Measurements from ENCODE around the gene COL28A1. TPM values are rescaled to one million over a fixed set of nuclear protein-coding genes. Genes with fewer than 3 reads are reported as not detected.
"Not testable (repeated sequence)": the region's sequence is repeated elsewhere in the genome, so short reads cannot be mapped to it uniquely, and the experiment has no call there.

The COL28A1 gene
- total RNA-seq, 1 experiment from 2014 or later: under 0.01 TPM

DNA sequence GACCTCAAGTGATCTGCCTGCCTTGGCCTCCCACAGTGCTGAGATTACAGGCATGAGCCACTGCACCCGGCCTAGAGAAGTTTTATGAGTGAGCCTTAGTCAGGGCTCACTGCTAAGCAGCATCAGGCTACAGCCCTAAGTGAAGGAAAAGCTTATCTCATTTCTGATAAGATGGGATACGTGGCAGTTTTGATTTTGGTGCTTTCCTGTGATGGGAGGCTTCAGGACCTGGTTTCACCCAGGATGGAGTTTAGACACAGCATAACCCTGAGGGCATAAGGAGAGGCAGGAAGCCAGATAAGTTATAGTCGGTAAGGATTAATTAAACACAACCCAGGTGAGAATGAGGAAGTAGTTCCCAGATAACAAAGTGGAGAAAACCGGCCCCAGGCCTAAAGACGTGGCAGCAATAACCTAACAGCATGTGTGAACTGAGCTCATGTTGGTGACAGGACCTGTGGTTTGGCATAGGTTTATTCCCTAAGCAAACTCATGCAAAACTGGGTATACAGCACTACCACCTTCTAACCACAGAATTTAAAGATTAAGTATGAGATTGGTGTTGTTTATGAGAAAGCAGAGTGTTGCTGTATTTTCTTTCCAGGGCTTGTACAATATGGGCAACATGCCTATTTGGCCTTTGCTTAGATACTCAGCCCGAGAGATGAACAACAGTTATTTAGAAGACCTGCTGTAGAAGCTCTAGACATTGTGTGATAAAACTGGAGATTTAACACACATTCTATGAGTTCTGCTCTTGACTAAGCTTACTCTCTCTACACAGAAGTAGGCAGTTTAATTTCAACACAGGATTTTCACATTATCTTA is 119.4 kb downstream of the COL28A1 start:
- DNase-seq (ENCODE audit: low read depth): peak; percentile 48

GRCh38 chr7:7414791-7415603 is 120.7 kb downstream of the COL28A1 start:
- DNase-seq (ENCODE audit: low read depth): no peak

DNA sequence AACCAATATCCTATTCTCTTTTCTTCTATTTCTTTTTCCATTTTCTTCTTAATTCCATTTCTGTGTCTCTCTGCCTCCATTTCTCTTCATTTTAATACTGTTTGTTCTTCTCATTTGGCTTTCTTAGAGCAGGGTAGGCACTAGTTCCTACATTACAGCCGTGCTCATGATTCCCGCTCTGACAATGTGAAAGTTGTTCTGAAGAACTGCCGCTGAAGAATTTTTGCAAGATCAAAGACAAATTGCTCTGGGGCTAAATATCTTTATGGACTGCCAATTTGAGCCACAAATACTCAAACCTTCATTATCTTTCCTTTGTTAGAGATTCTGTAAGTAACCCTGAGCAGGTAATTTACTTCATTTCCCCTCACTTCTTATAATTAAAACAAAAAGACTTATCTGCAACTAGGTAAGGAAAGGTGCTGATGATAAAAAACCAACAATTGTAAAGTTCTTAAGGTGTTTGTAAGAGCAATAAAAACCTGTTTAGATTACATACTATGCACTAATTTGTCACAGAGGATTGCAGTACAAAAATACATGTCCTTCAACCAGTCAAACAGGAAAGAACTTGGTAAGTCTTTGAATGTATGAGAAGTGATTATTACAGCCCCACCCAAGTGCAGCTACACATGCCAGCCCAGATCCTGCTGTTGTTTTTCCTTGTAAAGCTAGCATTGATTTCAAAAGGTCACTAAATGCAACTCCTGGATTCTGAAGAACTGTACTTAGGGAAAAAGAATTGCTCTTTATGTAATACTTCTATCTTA is 127.5 kb downstream of the COL28A1 start:
- DNase-seq (ENCODE audit: low read depth): no peak

- DNase-seq (ENCODE audit: low read depth): no peak
Measured at GRCh38 chr7:7405461-7405860, 130.2 kb downstream of the COL28A1 start.

DNA sequence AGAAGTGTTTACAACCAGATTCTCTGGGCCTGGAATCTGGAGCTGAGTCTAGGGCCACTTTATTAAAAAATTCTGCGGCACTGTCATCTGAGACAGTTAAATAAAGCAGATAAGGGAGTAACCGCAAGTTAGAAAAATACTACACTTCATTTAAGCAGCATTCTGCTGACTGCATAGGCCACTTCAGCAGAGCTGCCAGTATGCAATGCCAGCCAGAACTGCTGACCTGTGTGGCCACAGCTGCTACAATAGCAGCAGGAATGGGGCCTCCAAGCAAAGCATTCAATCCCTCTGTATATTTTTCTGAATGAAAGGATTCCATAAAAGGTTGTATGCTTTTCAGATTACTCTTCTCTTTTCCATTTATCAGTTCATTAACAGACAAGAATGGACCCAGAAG is 136.0 kb downstream of the COL28A1 start:
- DNase-seq (ENCODE audit: low read depth): no peak

DNA sequence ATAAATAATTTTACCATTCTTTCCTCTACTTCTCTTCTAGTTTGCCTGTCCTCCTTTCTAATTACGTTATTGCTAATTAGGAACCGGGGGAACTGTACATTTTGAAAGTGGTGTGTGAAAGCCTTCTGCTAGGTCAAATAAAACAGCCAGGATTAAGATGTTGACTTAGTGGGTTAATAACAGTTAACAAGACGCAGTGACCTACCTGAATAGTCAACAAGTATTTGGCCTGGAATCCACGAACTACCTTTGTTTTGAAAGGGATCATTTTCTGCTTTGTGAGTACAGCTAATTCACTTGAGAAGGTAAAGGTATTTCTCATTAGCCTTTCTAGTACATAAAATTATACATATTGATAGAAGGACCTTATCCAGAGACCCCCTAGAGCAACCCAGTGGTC is 139.9 kb downstream of the COL28A1 start:
- DNase-seq (ENCODE audit: low read depth): no peak

DNA sequence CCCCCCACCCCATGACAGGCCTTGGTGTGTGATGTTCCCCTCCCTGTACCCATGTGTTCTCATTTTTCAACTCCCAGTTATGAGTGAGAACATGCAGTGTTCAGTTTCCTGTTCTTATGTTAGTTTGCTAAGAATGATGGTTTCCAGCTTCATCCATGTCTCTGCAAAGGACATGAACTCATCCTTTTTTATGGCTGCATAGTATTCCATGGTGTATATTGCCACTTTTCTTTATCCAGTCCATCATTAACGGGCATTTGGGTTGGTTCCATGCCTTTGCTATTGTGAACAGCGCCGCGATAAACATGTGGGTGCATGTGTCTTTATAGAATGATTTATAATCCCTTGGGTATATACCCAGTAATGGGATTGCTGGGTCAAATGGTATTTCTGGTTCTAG is 147.5 kb downstream of the COL28A1 start:
- not testable (repeated sequence) for DNase-seq (ENCODE audit: low read depth)

DNA sequence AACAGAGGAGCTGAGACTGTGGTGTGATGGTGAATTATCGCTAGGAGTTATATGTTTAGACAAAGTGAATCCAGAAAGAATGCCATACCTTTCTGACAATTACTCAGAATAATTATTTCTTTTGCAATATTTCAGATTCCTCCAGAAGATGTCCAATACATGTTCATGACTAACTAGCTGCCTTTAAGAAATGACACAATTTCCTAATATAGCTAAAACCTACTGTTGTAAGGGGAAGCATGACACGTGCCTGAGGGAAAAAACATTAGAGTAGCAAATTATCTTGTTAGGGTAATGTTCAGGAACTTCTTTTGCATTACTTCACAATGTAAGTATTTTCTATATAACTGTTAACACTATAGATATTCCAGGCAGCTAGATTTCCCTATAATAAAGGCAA is 150.3 kb downstream of the COL28A1 start:
- no peak for DNase-seq (ENCODE audit: low read depth)

DNA sequence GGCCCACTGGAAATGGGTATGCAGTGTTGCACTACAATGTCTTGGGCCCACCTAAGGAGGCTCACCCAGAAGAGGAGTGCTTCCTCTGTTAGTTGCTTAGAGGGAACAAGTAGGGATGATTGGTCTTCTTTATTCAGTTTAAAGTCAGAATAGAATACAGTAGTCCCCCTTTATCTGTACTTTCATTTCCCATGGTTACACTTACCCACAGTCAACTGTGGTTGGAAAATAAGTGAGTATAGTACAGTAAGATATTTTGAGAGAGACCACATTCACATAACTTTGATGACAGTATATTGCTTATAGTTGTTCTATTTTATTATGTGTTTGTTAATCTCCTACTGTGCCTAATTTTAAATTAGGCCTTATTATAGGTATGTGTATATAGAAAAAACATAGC is 151.4 kb downstream of the COL28A1 start:
- no peak for DNase-seq (ENCODE audit: low read depth)

DNA sequence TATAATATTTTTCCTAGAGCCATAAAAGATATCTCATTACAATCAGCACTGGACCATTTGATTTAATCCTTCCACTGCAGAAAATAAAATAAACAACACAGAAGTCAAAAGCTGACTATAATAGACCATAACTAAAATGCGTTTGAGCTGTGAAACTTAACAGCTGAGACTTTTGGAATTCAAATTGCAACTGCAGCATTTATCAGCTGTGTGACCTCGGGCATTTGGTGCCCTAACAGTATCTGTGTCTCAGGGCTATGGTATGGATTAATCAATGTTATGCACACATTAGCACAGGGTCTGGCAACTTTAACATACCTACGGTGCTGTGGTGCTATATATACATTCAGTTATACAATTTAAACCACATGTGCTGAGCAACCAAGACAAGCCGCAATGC is 160.1 kb downstream of the COL28A1 start:
- DNase-seq (ENCODE audit: low read depth): no peak

- DNase-seq (ENCODE audit: low read depth): no peak
Measured at GRCh38 chr7:7370076-7370475, 165.6 kb downstream of the COL28A1 start.

DNA sequence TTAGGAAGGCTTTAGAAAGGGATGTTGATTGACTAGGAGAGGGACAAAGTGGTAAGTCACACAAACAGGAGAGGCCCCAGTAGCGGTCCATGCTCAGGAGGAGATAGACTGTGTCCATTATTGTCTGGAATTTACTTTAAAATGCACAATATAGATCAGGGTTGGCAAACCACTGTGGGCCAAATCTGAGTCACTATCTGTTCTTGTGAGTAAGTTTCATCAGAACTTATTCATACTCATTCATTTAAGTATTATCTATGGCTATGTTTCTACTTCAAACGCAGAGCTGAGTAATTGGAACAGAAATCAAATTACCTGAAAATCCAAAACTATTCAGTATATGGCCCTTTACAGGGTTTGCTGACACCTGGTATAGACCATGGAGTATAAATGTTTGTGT is 166.5 kb downstream of the COL28A1 start:
- DNase-seq (ENCODE audit: low read depth): no peak

GRCh38 chr7:7354674-7355073 is 181.0 kb downstream of the COL28A1 start:
- DNase-seq (ENCODE audit: low read depth): no peak

DNA sequence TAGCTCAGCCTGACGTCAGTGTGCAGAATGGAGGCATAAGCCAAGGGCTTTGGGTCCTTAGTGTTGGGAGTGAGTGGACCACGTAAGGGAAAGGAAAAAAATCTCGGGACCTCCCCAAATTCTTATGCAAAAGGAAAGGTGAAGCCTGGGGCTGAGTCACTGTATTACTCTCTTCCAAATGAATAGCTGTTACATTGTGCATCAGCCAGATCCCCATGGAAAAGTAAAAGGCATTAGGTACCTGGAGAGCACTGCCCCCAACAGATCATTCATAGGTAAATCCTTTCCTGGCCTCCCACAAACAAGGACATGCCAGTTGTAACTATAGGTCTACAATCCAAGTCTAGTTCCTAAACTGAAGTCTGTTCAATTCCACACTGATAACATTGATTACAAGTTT is 182.8 kb downstream of the COL28A1 start:
- peak; percentile 3 for DNase-seq (ENCODE audit: low read depth)

DNA sequence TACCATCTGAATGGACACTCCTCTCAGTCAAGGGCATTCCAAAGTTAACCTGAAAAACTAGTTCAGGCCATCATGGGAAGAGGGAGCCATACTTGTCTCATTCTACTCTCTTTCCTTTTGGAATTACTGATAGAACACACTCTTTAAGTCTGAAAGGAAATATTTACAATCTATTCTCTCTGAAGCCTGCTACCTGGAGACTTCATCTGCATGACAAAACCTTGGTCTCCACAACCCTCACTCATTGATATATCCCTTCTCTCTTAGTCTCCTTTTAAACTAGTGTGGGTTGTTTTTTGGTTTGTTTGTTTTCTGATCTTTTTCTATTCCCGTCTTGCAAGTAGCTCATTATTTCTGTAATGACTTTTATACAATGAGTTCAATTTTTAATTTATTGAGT is 183.8 kb downstream of the COL28A1 start:
- DNase-seq (ENCODE audit: low read depth): no peak

DNA sequence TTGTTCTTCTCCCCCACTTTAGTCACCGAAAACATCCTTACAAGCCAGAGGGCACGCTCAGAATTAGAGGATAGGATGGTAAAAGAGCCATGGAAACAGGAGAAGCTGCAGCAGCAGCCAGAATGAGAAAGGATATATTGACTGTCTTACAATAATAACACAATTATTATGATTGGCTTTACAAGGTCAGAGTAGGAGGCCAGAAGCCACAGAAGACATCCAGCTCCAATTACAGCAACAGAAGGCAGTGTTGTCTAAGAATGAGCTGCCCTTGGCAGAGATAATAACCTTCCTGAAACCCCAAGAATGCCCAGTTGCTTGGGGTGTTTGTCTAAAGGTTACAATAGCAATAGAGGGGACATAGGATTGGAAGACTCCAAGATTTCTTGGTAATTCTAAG is 184.5 kb downstream of the COL28A1 start:
- no peak for DNase-seq (ENCODE audit: low read depth)

DNA sequence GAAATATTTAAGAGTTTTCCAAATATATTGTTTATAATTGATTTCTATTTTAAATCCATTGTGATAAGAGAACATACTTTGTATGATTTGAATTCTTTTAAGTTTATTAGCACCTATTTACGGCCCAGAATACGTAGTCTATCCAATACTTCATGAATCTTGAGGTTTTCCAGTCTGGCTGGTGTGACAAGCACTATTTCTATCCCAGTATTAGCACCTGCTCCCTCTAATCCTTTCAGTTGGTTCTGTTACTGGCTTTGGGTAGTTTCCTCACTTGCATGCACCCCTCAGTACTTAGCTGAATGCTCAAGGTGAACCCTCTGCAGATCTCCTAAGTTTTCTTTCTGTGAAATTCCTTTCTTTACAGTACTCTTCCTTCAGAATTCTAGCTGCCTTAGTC is 186.5 kb downstream of the COL28A1 start:
- DNase-seq (ENCODE audit: low read depth): no peak

DNA sequence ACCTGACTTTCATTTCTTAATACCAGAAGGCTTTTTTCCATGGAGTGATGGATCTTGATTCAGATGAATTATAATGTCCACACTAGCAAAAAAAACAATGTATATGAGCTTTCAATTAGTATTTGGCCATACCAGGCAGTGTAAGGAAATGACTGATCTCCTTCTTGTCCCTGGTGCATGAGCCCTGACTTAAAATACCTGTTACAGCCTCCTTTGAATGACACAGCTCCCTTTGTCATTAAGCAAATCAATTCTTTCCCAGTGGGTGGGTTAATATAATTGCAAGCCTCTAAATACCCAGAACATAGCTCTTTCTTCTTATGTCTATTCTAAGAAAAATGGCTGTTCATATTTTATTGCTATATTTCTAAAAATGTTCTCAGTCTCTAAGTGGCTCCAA is 188.6 kb downstream of the COL28A1 start:
- DNase-seq (ENCODE audit: low read depth): no peak

DNA sequence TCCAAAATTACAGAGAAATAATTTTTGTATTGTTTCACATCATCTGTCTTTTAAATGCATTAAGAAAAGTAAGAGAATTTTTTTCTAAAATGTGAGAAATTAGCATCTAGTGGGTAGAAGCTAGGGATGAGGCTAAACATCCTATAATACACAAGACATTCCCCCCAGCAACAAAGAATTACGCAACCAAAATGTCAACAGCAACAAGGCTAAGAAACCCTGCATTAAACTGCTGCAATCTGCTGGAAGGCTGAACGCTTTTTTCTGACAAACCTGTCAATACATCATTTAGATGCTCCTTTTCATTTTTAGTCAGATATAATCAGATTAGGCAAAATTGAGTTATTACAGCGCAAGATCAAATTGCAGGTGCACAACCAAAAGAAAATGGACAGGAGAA is 191.1 kb downstream of the COL28A1 start:
- DNase-seq (ENCODE audit: low read depth): no peak

GRCh38 chr7:7335909-7336308 is 199.8 kb downstream of the COL28A1 start:
- no peak for DNase-seq (ENCODE audit: low read depth)

GRCh38 chr7:7335215-7335614 is 200.5 kb downstream of the COL28A1 start:
- DNase-seq (ENCODE audit: low read depth): no peak

DNA sequence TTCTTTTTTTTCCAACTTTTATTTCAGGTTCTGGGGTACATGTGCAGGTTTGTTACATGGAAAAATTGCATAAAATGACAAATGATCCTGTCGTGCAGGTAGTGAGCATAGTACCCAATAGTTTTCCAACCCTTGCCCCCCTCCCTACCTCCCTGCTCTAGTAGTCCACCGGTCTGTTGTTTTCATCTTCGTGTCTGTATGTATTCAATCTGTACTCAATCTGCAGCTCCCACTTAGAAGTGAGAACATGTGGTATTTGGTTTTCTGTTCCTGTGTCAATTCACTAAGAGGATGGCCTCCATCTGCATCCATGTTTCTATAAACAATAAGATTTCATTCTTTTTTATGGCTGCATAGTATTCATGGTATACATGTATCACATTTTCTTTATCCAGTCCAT is 202.1 kb downstream of the COL28A1 start:
- no peak for DNase-seq (ENCODE audit: low read depth)
